Panc1 (cell line): ENCODE measurements around the gene SRC. TPM values are rescaled to one million over a fixed set of nuclear protein-coding genes. Genes with fewer than 3 reads are reported as not detected.

Experiments
- ATAC-seq: fragments of 200-7000 bp; cut with Tn5 transposase; 2 replicates; pipeline ENCODE4 v1.9.1; 2020; ENCODE audit warnings: mild to moderate bottlenecking, moderate library complexity
- BruUV-seq: library from RNA; stranded (reverse); fragments of 400-500 nt; replicated peaks from 2 replicates; lab custom pipeline; 2021; lab: Mats Ljungman, UMichigan
- CTCF ChIA-PET: fragments of 300-600 bp; sonication (Branson Sonifier 250); formaldehyde crosslinking; loops from one replicate; lab custom pipeline; 2022; ENCODE audit warnings: antibody characterized with exemption; lab: Charles Lee
- POLR2A ChIA-PET: fragments of 300-600 bp; sonication (Branson Sonifier 250); formaldehyde crosslinking; loops from one replicate; lab custom pipeline; 2022; ENCODE audit warnings: antibody characterized with exemption; lab: Charles Lee
- DNase-seq: peaks from one replicate; pipeline ENCODE4 v3.0.0-alpha.2; 2010; ENCODE audit warnings: low read depth, low spot score
- H3K27ac ChIP-seq: 2 replicates; pipeline ENCODE4 v1.5.1; 2011; ENCODE audit warnings: mild to moderate bottlenecking, low read length, inconsistent platforms
- H3K27me3 ChIP-seq: fragments of 200-500 bp; sonication (Bioruptor generic); 2 replicates; pipeline ENCODE4 v1.6.0; 2014; ENCODE audit warnings: low read length, inconsistent platforms; ENCODE audit not compliant: control insufficient read depth, insufficient read depth
- H3K36me3 ChIP-seq: fragments of 200-500 bp; sonication (Bioruptor generic); 2 replicates; pipeline ENCODE4 v1.5.1; 2014; ENCODE audit warnings: inconsistent platforms, mild to moderate bottlenecking, low read length, moderate library complexity; ENCODE audit not compliant: control insufficient read depth, insufficient read depth
- H3K4me1 ChIP-seq: 2 replicates; pipeline ENCODE4 v1.5.1; 2011; ENCODE audit warnings: inconsistent platforms, mild to moderate bottlenecking, low read length, moderate library complexity; ENCODE audit not compliant: control insufficient read depth, insufficient read depth
- H3K4me3 ChIP-seq, 2 experiments: 2 replicates each; pipeline ENCODE4 v1.5.1; 2011 to 2012; ENCODE audit warnings: low read depth in 2 of 2, low read length in 2 of 2, mild to moderate bottlenecking in 2 of 2, inconsistent platforms in 1 of 2, moderate library complexity in 1 of 2
- H3K9me3 ChIP-seq: fragments of 200-500 bp; sonication (Bioruptor generic); 2 replicates; pipeline ENCODE4 v1.5.1; 2014; ENCODE audit warnings: low read depth, mild to moderate bottlenecking, inconsistent platforms, low read length, moderate library complexity; ENCODE audit not compliant: control insufficient read depth, insufficient read depth
- CTCF ChIP-seq: fragments of 450-650 bp; IDR thresholded peaks from 2 replicates; pipeline ENCODE4 v1.5.1; 2017; ENCODE audit warnings: mild to moderate bottlenecking
- POLR2AphosphoS5 ChIP-seq: IDR thresholded peaks from 2 replicates; pipeline ENCODE4 v1.6.1; 2012; ENCODE audit warnings: mild to moderate bottlenecking, low read depth, low read length, moderate library complexity
- SIN3A ChIP-seq: IDR thresholded peaks from 2 replicates; pipeline ENCODE4 v1.6.1; 2012; ENCODE audit warnings: low read depth, mild to moderate bottlenecking, low read length, moderate library complexity, borderline replicate concordance; ENCODE audit not compliant: insufficient read depth
- TCF7L2 ChIP-seq: IDR thresholded peaks from 2 replicates; pipeline ENCODE4 v1.6.1; 2011; ENCODE audit warnings: mild to moderate bottlenecking, low read depth, low read length, inconsistent platforms
- in situ Hi-C: cut with HindIII; loops from 2 replicates; pipeline ENCODE4 v1.10.0; 2016; ENCODE audit warnings: low sequenced_read_pairs, low pct_unique_long_range_greater_than_20kb
- intact Hi-C: fragments of 100-400 bp; cut with micrococcal nuclease; formaldehyde crosslinking; loops from one replicate; pipeline ENCODE4 v1.10.0; 2022; ENCODE audit not compliant: unreplicated experiment
- total RNA-seq: library from RNA; stranded (reverse); gene quantifications from one replicate; pipeline ENCODE4 v1.2.1, GENCODE V29; 2021; ENCODE audit not compliant: unreplicated experiment
- TF ChIP-seq, protein P1 (sequence below), 2 experiments: IDR thresholded peaks; 2 replicates each; pipeline ENCODE4 v1.6.1; 2011 to 2012; ENCODE audit warnings: low read depth in 2 of 2, control low read depth in 1 of 2, low read length in 1 of 2, mild to moderate bottlenecking in 1 of 2, moderate library complexity in 1 of 2; ENCODE audit not compliant: insufficient read depth in 1 of 2

Gene SRC
- total RNA-seq, 1 experiment from 2014 or later: 24.9 TPM

- Histone ChIP-seq H3K9me3 (no peaks in the 10 kb centered on the region), H3K4me1 (no peaks in the 10 kb centered on the region), H3K27me3 (no peaks in the 10 kb centered on the region), H3K27ac (no peak overlapping the region), H3K36me3 (no peaks in the 10 kb centered on the region), H3K4me3 (no peak overlapping the region)
- TF ChIP-seq, protein P1, sequence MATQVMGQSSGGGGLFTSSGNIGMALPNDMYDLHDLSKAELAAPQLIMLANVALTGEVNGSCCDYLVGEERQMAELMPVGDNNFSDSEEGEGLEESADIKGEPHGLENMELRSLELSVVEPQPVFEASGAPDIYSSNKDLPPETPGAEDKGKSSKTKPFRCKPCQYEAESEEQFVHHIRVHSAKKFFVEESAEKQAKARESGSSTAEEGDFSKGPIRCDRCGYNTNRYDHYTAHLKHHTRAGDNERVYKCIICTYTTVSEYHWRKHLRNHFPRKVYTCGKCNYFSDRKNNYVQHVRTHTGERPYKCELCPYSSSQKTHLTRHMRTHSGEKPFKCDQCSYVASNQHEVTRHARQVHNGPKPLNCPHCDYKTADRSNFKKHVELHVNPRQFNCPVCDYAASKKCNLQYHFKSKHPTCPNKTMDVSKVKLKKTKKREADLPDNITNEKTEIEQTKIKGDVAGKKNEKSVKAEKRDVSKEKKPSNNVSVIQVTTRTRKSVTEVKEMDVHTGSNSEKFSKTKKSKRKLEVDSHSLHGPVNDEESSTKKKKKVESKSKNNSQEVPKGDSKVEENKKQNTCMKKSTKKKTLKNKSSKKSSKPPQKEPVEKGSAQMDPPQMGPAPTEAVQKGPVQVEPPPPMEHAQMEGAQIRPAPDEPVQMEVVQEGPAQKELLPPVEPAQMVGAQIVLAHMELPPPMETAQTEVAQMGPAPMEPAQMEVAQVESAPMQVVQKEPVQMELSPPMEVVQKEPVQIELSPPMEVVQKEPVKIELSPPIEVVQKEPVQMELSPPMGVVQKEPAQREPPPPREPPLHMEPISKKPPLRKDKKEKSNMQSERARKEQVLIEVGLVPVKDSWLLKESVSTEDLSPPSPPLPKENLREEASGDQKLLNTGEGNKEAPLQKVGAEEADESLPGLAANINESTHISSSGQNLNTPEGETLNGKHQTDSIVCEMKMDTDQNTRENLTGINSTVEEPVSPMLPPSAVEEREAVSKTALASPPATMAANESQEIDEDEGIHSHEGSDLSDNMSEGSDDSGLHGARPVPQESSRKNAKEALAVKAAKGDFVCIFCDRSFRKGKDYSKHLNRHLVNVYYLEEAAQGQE (IDR thresholded peaks at IDR 0.05; ENCODE audit: insufficient read depth in 1 of 2, low read depth in 2 of 2, low read length in 1 of 2): no peak
- no peak for TF ChIP-seq CTCF
- TF ChIP-seq SIN3A: no peak
- no peak for TF ChIP-seq POLR2AphosphoS5
- TF ChIP-seq TCF7L2: no peak
- DNase-seq (no peak), ATAC-seq (no peak)
- BruUV-seq: no TSS peak
- CTCF ChIA-PET: interaction anchor here (0.6 to 0.7 kb wide), 2 partner anchors 10 to 56 kb away, joined by 3 to 4 read pairs; no protein-coding TSS in a partner anchor
- POLR2A ChIA-PET: no interaction called here
- in situ Hi-C loops (no loop called here), intact Hi-C loops (no loop called here)
Measured at GRCh38 chr20:37323985-37324384, 22.0 kb upstream of the SRC start.

DNA sequence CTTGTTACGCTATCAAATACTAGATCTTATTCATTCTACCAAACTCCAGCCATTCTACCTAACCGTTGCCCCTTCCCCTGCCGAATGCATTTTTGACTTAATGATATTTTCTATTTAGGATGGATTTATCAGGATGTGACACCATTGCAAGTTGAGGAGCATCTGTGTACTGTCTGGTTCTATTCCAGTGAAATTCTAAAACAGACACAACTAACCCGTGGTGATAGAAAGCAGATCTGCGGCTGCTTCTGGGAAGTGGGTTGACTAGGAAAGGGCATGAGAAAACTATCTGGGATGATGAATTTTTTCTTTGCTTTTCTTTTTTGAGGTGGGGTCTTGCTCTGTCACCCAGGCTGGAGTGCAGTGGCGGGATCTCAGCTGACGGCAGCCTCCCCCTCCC, 20.7 kb upstream of the SRC start:
- ChIA-PET POLR2A (no interaction called here), CTCF (interaction anchor here (0.6 kb wide), 1 partner anchor 1332 kb away, joined by 7 read pairs; no protein-coding TSS in a partner anchor)
- ATAC-seq (no peak), DNase-seq (no peak)
- H3K36me3 ChIP-seq: no peaks in the 10 kb centered on the region
- H3K4me1 ChIP-seq: no peaks in the 10 kb centered on the region
- no peak overlapping the region for H3K27ac ChIP-seq
- no peak for TF ChIP-seq SIN3A
- TF ChIP-seq, protein P1 (IDR thresholded peaks at IDR 0.05; ENCODE audit: insufficient read depth in 1 of 2, low read depth in 2 of 2, low read length in 1 of 2): no peak
- TF ChIP-seq POLR2AphosphoS5: no peak
- no peak for TF ChIP-seq TCF7L2
- TF ChIP-seq CTCF: no peak
- in situ Hi-C loops (no loop called here), intact Hi-C loops (no loop called here)
- BruUV-seq: no TSS peak
- no peaks in the 10 kb centered on the region for H3K27me3 ChIP-seq
- H3K4me3 ChIP-seq: no peak overlapping the region
- no peaks in the 10 kb centered on the region for H3K9me3 ChIP-seq
